H1 (cell line): Measurements from ENCODE around the gene RPRD1A. TPM values are rescaled to one million over a fixed set of nuclear protein-coding genes. Genes with fewer than 3 reads are reported as not detected.

ENCODE experiments used
- CEBPB ChIP-seq: IDR thresholded peaks from 2 replicates; pipeline ENCODE4 v1.6.1; 2012; ENCODE audit warnings: low read depth, low read length
- EGR1 ChIP-seq: IDR thresholded peaks from 2 replicates; pipeline ENCODE4 v1.6.1; 2011; ENCODE audit warnings: low read depth, low read length, borderline replicate concordance
- HDAC6 ChIP-seq: IDR thresholded peaks from one replicate; pipeline ENCODE4 v1.7.1; 2012; ENCODE audit warnings: low read depth, mild to moderate bottlenecking, inconsistent platforms, low read length, moderate library complexity
- KDM4A ChIP-seq: IDR thresholded peaks from one replicate; pipeline ENCODE4 v1.7.1; 2012; ENCODE audit warnings: low read depth, mild to moderate bottlenecking, moderate library complexity, low read length, inconsistent platforms; ENCODE audit not compliant: severe bottlenecking
- KDM5A ChIP-seq: fragments of 200-600 bp; IDR thresholded peaks from 2 replicates; pipeline ENCODE4 v1.7.1; 2012; ENCODE audit warnings: mild to moderate bottlenecking, low read length, inconsistent platforms, mixed read lengths
- NANOG ChIP-seq: IDR thresholded peaks from 2 replicates; pipeline ENCODE4 v1.6.1; 2011; ENCODE audit warnings: low read length, low read depth, mild to moderate bottlenecking, inconsistent platforms; ENCODE audit not compliant: insufficient read depth, poor library complexity, severe bottlenecking
- POLR2A ChIP-seq, 2 experiments: IDR thresholded peaks; 1 replicate in 1 of 2; 2 replicates in 1 of 2; pipeline ENCODE4 v1.6.1; 2011; ENCODE audit warnings: low read depth in 2 of 2, low read length in 2 of 2, mild to moderate bottlenecking in 2 of 2; ENCODE audit errors: control extremely low read depth in 1 of 2
- POU5F1 ChIP-seq: IDR thresholded peaks from 2 replicates; pipeline ENCODE4 v1.6.1; 2011; ENCODE audit warnings: low read depth, mild to moderate bottlenecking, low read length, moderate library complexity
- SP1 ChIP-seq: IDR thresholded peaks from 2 replicates; pipeline ENCODE4 v1.6.1; 2011; ENCODE audit warnings: low read depth, low read length
- SP4 ChIP-seq: IDR thresholded peaks from 2 replicates; pipeline ENCODE4 v1.6.1; 2012; ENCODE audit warnings: low read length, inconsistent platforms
- TBP ChIP-seq: IDR thresholded peaks from 2 replicates; pipeline ENCODE4 v1.6.1; 2011; ENCODE audit warnings: low read depth, low read length, improper control_type of control experiment
- polyA plus RNA-seq, 7 experiments: library from polyadenylated mRNA; depleted of rRNA in 3 of 7; stranded (reverse) in 5 of 7; unstranded in 2 of 7; fragments of >200 nt in 5 of 7; fragments of 200-250 nt in 2 of 7; gene quantifications; 1 replicate in 5 of 7; 2 replicates in 1 of 7; 4 replicates in 1 of 7; pipeline versions ENCODE4 v1.2.1 to v1.2.3, GENCODE V29; 2011 to 2013; ENCODE audit warnings: missing spikeins in 2 of 7, mixed read lengths in 2 of 7
- total RNA-seq: library from RNA; stranded (reverse); fragmentation: NEBNext Ultra II Directional; extraction: Animal tissue kit (Norgen Biotek cat#: 25700); gene quantifications from 2 replicates; pipeline ENCODE4 v1.2.1, GENCODE V29; 2021

Gene RPRD1A
- total and polyA plus RNA-seq, 2 of the 8 experiments (the other 6 are each of a cell fraction or from before 2014, with no cell fraction given), result 40.5 to 106 TPM

GRCh38 chr18:36108196-36108595, 40.8 kb upstream of the RPRD1A start (continued):
- TF ChIP-seq SP4, result no peak
- no peak for TF ChIP-seq CEBPB
- TF ChIP-seq POLR2A (IDR thresholded peaks at IDR 0.05; ENCODE audit: control extremely low read depth in 1 of 2, low read depth in 2 of 2, low read length in 2 of 2), result no peak
- no peak for TF ChIP-seq TBP
- TF ChIP-seq HDAC6, result no peak
- no peak for TF ChIP-seq KDM5A
- TF ChIP-seq POU5F1, result no peak
- TF ChIP-seq SP1, result no peak
- TF ChIP-seq NANOG, result no peak
- no peak for TF ChIP-seq EGR1
- no peak for TF ChIP-seq KDM4A
